Esophagus muscularis mucosa (tissue), 4 donors: Measurements from ENCODE around the gene ZNF786. TPM values are rescaled to one million over a fixed set of nuclear protein-coding genes. Genes with fewer than 3 reads are reported as not detected.
"Not testable (repeated sequence)": the region's sequence is repeated elsewhere in the genome, so short reads cannot be mapped to it uniquely, and the experiment has no call there.

Source experiments
- DNase-seq: peaks from one replicate; pipeline ENCODE4 v3.0.0-alpha.2; 2017; ENCODE audit errors: extremely low spot score
- H3K27ac ChIP-seq, 4 donors: fragments of 200-600 bp; sonication (generic); replicated peaks in 1 of 4; 1 replicate in 3 of 4; 2 replicates in 1 of 4; pipeline ENCODE4 v1.5.1; 2016 to 2019; ENCODE audit warnings: mild to moderate bottlenecking in 1 of 4
- H3K27me3 ChIP-seq, 4 donors: fragments of 200-600 bp; sonication (generic); one replicate each; pipeline versions ENCODE4 v1.5.1 to v1.6.0; 2016 to 2019
- H3K36me3 ChIP-seq, 4 donors: fragments of 200-600 bp; sonication (generic); one replicate each; pipeline ENCODE4 v1.5.1; 2016 to 2019
- H3K4me1 ChIP-seq, 4 donors: fragments of 200-600 bp; sonication (generic); one replicate each; pipeline ENCODE4 v1.5.1; 2016 to 2019
- H3K4me3 ChIP-seq, 4 donors: fragments of 200-600 bp; sonication (generic); 1 replicate in 2 of 4; 2 replicates in 2 of 4; pipeline ENCODE4 v1.5.1; 2016 to 2019; ENCODE audit warnings: mild to moderate bottlenecking in 4 of 4, moderate library complexity in 1 of 4
- H3K9me3 ChIP-seq, 4 donors: fragments of 200-600 bp; sonication (generic); 1 replicate in 3 of 4; 2 replicates in 1 of 4; pipeline ENCODE4 v1.5.1; 2016 to 2019
- EP300 ChIP-seq: sonication (generic); formaldehyde crosslinking; IDR thresholded peaks from one replicate; pipeline ENCODE4 v1.6.1; 2017; ENCODE audit warnings: antibody characterized with exemption
- POLR2A ChIP-seq: fragments of 450-650 bp; IDR thresholded peaks from one replicate; pipeline ENCODE4 v1.6.1; 2017; ENCODE audit warnings: antibody characterized with exemption, moderate library complexity, mild to moderate bottlenecking, low read depth
- POLR2AphosphoS5 ChIP-seq, 2 donors: sonication (generic); formaldehyde crosslinking; IDR thresholded peaks; one replicate each; pipeline ENCODE4 v1.6.1; 2017; ENCODE audit warnings: antibody characterized with exemption in 2 of 2
- WGBS: methylation state at CpG from one replicate; pipeline ENCODE4 v1.1.5; 2018; 5-methylcytosine and 5-hydroxymethylcytosine counted together
- intact Hi-C: fragments of 100-400 bp; cut with DNase I; formaldehyde crosslinking; loops from one replicate; pipeline ENCODE4 v1.15.1; 2023
- total RNA-seq, 4 donors: library from RNA; depleted of rRNA; stranded (reverse); fragments of >200 nt; gene quantifications; one replicate each; pipeline versions ENCODE4 v1.1.0 to v1.2.1, GENCODE V29; 2016
- TF ChIP-seq, protein P1 (sequence below), 3 experiments: fragments of 200-600 bp in 2 of 3; fragments of 450-650 bp in 1 of 3; sonication (generic) in 2 of 3; IDR thresholded peaks; one replicate each; pipeline ENCODE4 v1.5.1; 2017 to 2019; ENCODE audit warnings: antibody characterized with exemption in 3 of 3, mild to moderate bottlenecking in 2 of 3, moderate library complexity in 1 of 3

ZNF786 gene
- total RNA-seq, 4 donors from 2014 or later, result 4.5 to 10.7 (median 5.6) TPM

- 89% methylated on average over 2 of the region's 2 CpGs for WGBS
- Histone ChIP-seq H3K4me1 (no peaks in the 10 kb centered on the region), H3K27ac (no peak overlapping the region), H3K4me3 (no peak overlapping the region), H3K9me3 (no peaks in the 10 kb centered on the region), H3K27me3 (no peaks in the 10 kb centered on the region), H3K36me3 (no peaks in the 10 kb centered on the region)
- DNase-seq, result no peak
- no peak for TF ChIP-seq POLR2A
- TF ChIP-seq, protein P1, sequence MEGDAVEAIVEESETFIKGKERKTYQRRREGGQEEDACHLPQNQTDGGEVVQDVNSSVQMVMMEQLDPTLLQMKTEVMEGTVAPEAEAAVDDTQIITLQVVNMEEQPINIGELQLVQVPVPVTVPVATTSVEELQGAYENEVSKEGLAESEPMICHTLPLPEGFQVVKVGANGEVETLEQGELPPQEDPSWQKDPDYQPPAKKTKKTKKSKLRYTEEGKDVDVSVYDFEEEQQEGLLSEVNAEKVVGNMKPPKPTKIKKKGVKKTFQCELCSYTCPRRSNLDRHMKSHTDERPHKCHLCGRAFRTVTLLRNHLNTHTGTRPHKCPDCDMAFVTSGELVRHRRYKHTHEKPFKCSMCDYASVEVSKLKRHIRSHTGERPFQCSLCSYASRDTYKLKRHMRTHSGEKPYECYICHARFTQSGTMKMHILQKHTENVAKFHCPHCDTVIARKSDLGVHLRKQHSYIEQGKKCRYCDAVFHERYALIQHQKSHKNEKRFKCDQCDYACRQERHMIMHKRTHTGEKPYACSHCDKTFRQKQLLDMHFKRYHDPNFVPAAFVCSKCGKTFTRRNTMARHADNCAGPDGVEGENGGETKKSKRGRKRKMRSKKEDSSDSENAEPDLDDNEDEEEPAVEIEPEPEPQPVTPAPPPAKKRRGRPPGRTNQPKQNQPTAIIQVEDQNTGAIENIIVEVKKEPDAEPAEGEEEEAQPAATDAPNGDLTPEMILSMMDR (IDR thresholded peaks at IDR 0.05), result no peak
- no peak for TF ChIP-seq POLR2AphosphoS5 (IDR thresholded peaks at IDR 0.05)
- no peak for TF ChIP-seq EP300
- intact Hi-C loops, result no loop called here
These were observed 44.1 kb downstream of the ZNF786 start for GRCh38 chr7:149046416-149046815.

- no peaks in the 10 kb centered on the region for H3K4me1 ChIP-seq
- WGBS, result 90% methylated on average over 8 of the region's 8 CpGs
- no peaks in the 10 kb centered on the region for H3K36me3 ChIP-seq
- no peaks in the 10 kb centered on the region for H3K9me3 ChIP-seq
- H3K27me3 ChIP-seq, result no peaks in the 10 kb centered on the region
- TF ChIP-seq EP300 (no peak), POLR2AphosphoS5 (IDR thresholded peaks at IDR 0.05) (no peak), POLR2A (no peak)
- TF ChIP-seq, protein P1 (IDR thresholded peaks at IDR 0.05), result no peak
- no peak for DNase-seq
- H3K4me3 ChIP-seq, result no peak overlapping the region
- intact Hi-C loops, result no loop called here
- H3K27ac ChIP-seq, result no peak overlapping the region
These were observed 46.6 kb downstream of the ZNF786 start for GRCh38 chr7:149043936-149044335.

GRCh38 chr7:149041350-149041749 lies 49.2 kb downstream of the ZNF786 start:
- Histone ChIP-seq H3K27ac (no peak overlapping the region), H3K4me3 (no peak overlapping the region), H3K36me3 (no peaks in the 10 kb centered on the region), H3K9me3 (no peaks in the 10 kb centered on the region), H3K4me1 (no peaks in the 10 kb centered on the region), H3K27me3 (no peaks in the 10 kb centered on the region)
- intact Hi-C loops, result no loop called here
- DNase-seq, result no peak
- 80% methylated on average over 5 of the region's 5 CpGs for WGBS
- TF ChIP-seq POLR2AphosphoS5 (IDR thresholded peaks at IDR 0.05) (no peak), POLR2A (no peak), EP300 (no peak)
- TF ChIP-seq, protein P1 (IDR thresholded peaks at IDR 0.05), result no peak

DNA sequence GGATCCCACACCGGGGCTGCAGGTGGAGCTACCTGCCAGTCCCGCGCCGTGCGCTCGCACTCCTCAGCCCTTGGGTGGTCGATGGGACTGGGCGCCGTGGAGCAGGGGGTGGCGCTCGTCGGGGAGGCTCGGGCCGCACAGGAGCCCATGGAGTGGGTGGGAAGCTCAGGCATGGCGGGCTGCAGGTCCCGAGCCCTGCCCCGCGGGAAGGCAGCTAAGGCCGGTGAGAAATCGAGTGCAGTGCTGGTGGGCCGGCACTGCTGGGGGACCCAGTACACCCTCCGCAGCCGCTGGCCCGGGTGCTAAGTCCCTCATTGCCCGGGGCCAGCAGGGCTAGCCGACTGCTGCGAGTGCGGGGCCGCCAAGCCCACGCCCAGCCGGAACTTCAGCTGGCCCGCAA lies 51.9 kb downstream of the ZNF786 start:
- DNase-seq, H3K27me3 ChIP-seq, H3K4me1 ChIP-seq, intact Hi-C loops, H3K36me3 ChIP-seq, H3K9me3 ChIP-seq, H3K27ac ChIP-seq, H3K4me3 ChIP-seq: not testable (repeated sequence)
- 98% methylated on average over 7 of the region's 32 CpGs for WGBS

- H3K36me3 ChIP-seq, result no peaks in the 10 kb centered on the region
- no peak overlapping the region for H3K27ac ChIP-seq
- 100% methylated on average over 1 of the region's 1 CpG for WGBS
- H3K27me3 ChIP-seq, result no peaks in the 10 kb centered on the region
- intact Hi-C loops, result no loop called here
- DNase-seq, result no peak
- no peaks in the 10 kb centered on the region for H3K9me3 ChIP-seq
- H3K4me1 ChIP-seq, result no peaks in the 10 kb centered on the region
- no peak overlapping the region for H3K4me3 ChIP-seq
- TF ChIP-seq, protein P1 (IDR thresholded peaks at IDR 0.05), result no peak
- TF ChIP-seq POLR2A (no peak), EP300 (no peak), POLR2AphosphoS5 (IDR thresholded peaks at IDR 0.05) (no peak)
These were observed 53.8 kb downstream of the ZNF786 start for GRCh38 chr7:149036676-149037075.
